GM19463 (cell line): ENCODE results near the gene AKAP13.
"Not testable (repeated sequence)": the region's sequence is repeated elsewhere in the genome, so short reads cannot be mapped to it uniquely, and the experiment has no call there.

Experiments used
- ATAC-seq: cut with Tn5 transposase; IDR thresholded peaks from one replicate; pipeline ENCODE4 v1.9.1; 2021; ENCODE audit warnings: mild to moderate bottlenecking, moderate library complexity; ENCODE audit not compliant: unreplicated experiment

Gene AKAP13

GRCh38 chr15:85475317-85475701, 94.9 kb downstream of the AKAP13 start:
- peak; percentile 73 for ATAC-seq

DNA sequence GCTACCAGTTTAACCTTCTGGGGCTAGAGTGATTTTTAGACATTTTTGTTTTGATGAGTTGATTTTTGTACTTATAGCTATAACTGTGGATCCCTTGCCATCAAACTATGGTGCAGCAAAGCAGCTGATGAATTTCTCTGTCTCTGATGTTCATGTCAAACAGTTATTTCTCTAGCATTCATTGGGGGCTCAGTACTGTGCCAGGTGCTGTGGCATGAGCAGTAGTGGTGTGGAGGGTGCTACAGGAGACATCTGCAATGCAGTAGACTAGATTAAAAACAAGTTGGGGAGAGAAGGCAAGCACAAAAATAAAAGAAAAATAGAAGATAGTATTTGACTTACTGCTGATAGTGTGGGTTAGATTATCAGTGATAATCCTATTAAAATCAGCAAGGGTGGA, 95.3 kb downstream of the AKAP13 start:
- no peak for ATAC-seq

DNA sequence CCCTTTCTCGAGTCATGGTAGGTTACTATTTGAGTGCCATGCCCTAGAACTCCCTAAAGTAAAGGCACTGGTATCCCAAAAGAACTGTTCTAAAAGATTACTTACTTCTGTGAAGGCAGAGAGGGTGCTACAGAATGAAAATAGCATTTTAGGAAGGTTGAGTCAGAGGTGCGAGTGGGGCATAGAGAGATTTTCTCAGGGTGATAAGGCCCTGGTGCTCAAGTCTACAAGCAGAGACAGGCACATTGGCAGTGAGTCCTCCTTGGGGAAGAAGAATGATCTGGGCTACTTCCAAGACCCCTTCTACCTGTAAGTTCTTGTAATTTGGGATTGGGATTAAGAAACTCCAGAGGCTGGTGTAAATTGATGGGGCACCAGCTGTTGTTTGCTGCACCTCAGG, 96.7 kb downstream of the AKAP13 start:
- no peak for ATAC-seq

DNA sequence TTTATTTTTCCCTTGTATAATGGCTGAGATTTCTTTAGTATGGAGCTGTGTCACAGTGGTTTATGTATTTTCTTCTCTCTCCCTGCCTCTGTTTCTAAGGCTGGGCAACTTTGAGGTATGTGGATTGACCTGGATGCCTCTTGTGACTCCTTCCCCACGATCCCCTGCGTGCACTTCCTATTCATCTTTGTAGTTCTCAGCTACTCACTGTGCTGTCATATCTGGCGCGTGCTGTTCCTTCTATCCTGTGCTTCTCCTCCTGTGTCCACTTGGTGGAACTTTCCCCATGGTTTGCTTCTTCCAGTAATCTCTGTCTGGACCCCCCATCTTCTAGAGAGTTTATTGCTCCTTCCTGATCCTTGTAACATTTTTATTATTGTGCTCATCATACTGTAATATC, 97.3 kb downstream of the AKAP13 start:
- ATAC-seq, result no peak

- ATAC-seq, result no peak
Observed at GRCh38 chr15:85479071-85479647, 98.8 kb downstream of the AKAP13 start.

- ATAC-seq, result no peak
Observed at GRCh38 chr15:85480923-85481322, 100.5 kb downstream of the AKAP13 start.

DNA sequence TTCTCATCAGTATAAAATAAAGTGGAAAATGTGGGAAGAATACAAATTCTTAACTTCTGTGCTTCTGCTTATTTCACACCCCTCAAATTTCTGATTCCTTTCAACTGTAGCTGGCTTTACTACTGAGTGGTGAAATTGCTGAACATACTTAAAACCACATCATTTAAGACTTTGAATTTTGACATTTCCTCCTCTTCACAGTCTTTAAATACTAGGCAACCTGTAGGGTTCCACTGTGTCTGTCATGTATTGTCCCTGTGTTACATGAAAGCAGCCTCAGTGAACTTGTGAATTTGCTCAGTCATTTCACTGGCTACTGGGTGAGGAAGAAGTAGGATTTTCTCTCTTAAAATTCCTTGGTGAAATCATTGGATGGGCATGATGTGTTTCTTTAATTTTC, 101.1 kb downstream of the AKAP13 start:
- ATAC-seq, result not testable (repeated sequence)

DNA sequence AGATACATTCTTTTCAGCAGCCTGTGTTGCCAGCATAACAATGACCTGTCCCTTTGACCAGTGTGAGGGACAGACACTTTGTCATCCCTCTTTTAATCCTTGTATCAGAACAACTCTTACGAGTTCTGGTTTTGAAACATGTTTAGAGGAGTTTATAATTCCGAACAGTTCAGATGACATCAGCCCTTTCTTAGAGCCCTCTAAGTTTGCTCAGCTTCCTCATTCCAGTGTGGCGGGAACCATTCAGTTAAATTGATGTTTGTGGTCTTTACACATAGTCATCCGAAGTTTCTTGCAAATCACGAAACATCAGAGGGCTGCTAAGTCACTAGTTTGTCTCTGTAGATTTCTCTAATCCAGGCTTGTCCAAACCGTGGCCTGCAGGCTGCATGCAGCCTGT, 102.5 kb downstream of the AKAP13 start:
- peak; percentile 38 for ATAC-seq

DNA sequence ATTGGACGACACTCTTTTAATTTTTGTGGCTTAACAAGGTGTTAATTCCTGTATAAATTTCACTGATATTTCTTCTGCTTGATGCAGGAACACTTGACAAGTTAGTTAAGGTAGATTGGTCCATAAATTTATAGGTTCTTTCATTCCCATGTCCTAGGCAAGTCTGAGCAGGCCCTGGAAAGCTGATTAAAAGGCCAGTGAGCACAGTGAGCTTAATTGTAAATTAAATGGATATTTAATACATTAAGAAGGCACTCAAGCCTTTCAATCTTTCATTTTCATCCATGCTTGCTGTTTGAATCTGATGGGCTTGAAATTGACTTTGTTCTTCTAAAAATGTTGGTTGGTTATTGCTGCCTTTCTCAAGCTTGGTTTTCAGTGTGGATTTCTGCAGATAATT, 103.6 kb downstream of the AKAP13 start:
- ATAC-seq, result not testable (repeated sequence)

- not testable (repeated sequence) for ATAC-seq
Observed at GRCh38 chr15:85484923-85485322, 104.5 kb downstream of the AKAP13 start.

- ATAC-seq, result peak; percentile 35
Observed at GRCh38 chr15:85485956-85486567, 105.7 kb downstream of the AKAP13 start.

DNA sequence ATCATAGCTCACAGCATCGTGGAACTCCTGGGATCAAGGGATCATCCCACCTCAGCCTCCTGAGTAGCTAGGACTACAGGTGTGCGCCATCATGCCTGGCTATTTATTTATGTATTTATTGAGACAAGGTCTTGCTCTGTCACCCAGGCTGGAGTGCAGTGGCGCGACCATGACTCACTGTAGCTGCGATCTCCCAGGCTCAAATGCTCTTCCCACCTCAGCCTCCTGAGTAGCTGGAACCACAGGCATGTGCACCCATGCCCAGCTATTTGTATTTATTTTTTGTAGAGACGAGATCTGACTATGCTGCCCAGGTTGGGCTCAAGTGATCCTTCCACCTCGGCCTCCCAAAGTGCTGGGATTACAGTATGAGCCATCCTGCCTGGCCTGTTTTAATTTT, 107.4 kb downstream of the AKAP13 start:
- ATAC-seq, result not testable (repeated sequence)

DNA sequence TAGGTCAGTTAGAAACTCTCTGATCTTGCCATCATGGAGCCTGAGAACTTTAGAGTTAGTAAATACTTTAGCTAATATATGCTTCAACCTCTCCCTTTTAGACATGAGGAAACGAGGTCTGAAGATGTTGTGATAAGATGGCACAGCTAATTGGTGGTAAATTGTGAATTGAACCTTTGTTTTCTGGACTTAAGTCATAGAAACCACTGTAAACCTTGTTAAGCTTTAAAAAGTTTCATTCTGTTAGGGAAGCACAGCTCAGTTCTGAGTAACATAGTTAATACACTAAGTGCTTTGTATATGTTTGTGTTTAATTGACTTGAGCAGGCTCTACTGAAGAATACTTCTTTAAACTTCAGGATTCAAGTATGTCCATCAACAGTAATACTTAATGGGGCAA, 108.6 kb downstream of the AKAP13 start:
- ATAC-seq, result peak; percentile 42

DNA sequence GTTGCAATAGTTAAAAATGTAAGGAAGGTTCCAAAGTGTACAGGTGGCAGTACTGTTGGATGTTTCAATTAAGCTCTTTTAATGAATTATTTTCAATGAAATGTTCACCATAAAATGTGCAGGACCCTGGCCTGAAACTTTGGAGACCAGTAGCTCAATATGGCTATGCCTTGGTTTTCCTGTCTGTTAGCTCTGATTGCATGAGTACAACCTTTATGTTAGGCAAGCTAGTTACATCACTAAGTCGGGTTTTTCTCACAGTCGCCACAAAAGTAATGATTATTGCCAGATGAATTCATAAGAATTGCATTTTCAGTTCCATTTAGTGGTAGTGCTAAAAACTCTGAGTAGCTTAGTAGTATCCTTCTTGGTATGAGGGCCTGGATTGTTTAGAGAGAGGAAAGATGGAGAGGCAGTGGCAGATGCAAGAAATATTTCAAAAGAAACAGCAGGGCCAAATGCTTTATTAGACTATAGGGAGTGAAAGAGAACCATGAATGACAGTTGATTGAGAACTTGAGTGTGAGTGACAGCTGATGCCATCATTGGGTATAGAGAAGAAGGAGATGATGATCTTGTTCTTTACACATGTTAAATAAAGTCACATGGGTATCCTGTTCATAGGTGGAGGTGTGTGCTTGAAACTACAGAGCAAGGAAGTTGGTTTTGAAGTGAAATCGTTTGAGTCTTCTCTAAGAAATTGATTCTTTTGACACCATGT, 109.5 kb downstream of the AKAP13 start:
- ATAC-seq, result peak; percentile 54

GRCh38 chr15:85490856-85491255, 110.5 kb downstream of the AKAP13 start:
- no peak for ATAC-seq

DNA sequence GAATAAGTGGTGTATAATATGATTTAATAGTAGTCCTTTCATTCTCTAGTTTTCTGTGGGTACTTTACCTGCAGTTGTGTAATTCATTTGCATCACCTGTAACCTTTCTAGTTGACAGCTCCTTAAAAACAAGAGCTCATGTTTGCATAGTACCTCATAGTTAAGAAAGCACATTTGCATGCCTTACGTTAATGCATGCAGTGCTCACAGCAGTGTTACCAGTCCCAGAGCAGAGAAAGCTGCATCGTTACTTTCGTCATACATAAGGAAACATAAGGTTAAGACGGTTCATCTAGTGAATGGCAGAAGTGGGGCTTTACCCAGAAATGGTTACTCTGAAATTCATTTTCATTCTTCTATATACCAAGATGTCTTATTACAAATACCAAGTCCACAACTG, 111.3 kb downstream of the AKAP13 start:
- ATAC-seq, result no peak

DNA sequence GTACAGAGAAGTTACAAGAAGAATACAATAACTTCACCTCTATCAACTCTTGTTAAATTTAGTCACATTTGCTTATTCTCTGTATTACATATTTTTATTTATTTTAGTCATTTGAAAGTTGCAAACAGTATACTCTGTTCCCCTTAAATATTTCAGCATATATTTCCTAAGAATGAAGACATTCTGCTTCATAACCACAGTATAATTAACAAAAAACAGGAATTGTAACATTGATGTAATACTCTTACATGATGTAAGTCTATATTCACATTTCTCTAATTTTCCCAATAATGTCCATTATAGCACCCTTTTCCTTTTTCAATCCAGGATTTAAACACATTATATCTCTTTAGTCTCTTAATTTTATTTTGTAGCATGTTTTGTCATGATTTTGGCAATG, 112.0 kb downstream of the AKAP13 start:
- no peak for ATAC-seq

GRCh38 chr15:85493260-85493659, 112.9 kb downstream of the AKAP13 start:
- no peak for ATAC-seq

DNA sequence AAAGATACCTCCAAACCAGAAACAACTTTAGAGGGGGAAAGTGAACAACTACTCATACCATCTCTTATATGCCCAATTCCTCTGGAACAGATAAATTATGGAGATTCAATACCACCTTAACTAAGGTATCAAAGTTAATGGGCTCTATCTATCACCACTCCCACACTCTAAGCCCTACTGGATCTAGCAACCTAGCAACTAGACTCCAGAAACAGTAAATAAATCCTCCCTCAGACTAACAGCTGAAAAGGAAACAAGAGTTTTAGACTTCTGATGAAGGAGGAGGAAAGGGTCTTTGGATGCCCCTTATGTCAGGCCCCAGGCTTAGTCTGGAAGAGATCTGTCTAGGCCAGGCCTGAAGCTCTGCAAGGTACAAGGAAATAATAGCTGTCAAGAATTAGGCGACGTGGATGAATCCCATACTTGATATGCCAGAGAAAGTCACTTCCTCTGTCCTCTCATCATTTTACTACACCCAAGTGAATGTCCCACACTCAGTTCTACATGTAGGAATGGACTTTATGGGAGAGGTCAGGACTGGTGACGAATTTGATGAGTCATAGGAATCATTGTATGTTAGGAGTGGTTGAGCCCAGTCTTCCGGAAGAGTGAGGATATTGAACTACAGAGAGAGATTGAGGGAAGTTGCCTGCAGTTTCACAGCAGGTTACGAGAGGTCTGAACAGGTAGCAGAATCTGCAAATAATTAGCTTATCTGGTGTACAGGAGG, 113.8 kb downstream of the AKAP13 start:
- ATAC-seq, result no peak

- no peak for ATAC-seq
Observed at GRCh38 chr15:85495096-85495495, 114.7 kb downstream of the AKAP13 start.

- ATAC-seq, result no peak
Observed at GRCh38 chr15:85495544-85495943, 115.1 kb downstream of the AKAP13 start.

DNA sequence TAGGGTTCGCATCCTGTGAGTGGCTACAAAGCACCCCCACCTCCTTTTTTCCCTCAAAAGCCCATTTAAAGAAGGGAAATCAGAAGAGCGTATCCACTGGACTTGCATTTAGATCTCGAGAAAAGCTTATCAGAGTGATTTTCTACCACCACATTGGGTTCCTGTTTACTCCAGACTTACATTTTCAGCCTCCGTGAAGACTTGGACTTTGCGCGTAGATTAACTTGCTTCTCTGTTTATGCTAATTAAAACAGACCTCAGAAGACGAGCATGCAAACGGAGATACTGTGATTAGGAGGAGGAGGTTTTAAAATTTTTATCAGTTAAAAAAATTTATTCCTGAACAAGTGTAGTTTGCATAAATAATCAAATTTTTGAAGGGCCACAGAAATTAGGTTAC, 115.7 kb downstream of the AKAP13 start:
- ATAC-seq, result no peak
